SU-DHL-6 (cell line): ENCODE results near the gene SMAD3.

ENCODE experiments used
- EZH2phosphoT487 ChIP-seq: fragments of 200-600 bp; sonication (generic), shearing (Covaris generic); conservative IDR thresholded peaks from 2 replicates; pipeline ENCODE4 v1.6.1; 2018; ENCODE audit warnings: mild to moderate bottlenecking, antibody characterized with exemption, low read length, moderate library complexity, mixed read lengths
- TF ChIP-seq, protein P1 (sequence below): fragments of 200-600 bp; sonication (generic); IDR thresholded peaks from one replicate; pipeline ENCODE4 v1.5.1; 2017; ENCODE audit warnings: antibody characterized with exemption, mild to moderate bottlenecking, low read length, moderate library complexity; ENCODE audit not compliant: insufficient read depth, poor library complexity, severe bottlenecking

- TF ChIP-seq, protein P1, sequence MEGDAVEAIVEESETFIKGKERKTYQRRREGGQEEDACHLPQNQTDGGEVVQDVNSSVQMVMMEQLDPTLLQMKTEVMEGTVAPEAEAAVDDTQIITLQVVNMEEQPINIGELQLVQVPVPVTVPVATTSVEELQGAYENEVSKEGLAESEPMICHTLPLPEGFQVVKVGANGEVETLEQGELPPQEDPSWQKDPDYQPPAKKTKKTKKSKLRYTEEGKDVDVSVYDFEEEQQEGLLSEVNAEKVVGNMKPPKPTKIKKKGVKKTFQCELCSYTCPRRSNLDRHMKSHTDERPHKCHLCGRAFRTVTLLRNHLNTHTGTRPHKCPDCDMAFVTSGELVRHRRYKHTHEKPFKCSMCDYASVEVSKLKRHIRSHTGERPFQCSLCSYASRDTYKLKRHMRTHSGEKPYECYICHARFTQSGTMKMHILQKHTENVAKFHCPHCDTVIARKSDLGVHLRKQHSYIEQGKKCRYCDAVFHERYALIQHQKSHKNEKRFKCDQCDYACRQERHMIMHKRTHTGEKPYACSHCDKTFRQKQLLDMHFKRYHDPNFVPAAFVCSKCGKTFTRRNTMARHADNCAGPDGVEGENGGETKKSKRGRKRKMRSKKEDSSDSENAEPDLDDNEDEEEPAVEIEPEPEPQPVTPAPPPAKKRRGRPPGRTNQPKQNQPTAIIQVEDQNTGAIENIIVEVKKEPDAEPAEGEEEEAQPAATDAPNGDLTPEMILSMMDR: no peak
- no peak for TF ChIP-seq EZH2phosphoT487
These were observed 1.8 kb downstream of the SMAD3 start for GRCh38 chr15:67066959-67067853.
